Measurements from ENCODE around the gene BBS9. TPM values are rescaled to one million over a fixed set of nuclear protein-coding genes. Genes with fewer than 3 reads are reported as not detected.

Gene BBS9
- total and polyA plus RNA-seq, 3 donors from 2014 or later, result 39.3 to 55.7 (median 53.3) TPM

GRCh38 chr7:33627741-33628140 lies 498.4 kb downstream of the BBS9 start:
- TF ChIP-seq POLR2A (IDR thresholded peaks at IDR 0.05), result no peak
- TF ChIP-seq, protein P1, sequence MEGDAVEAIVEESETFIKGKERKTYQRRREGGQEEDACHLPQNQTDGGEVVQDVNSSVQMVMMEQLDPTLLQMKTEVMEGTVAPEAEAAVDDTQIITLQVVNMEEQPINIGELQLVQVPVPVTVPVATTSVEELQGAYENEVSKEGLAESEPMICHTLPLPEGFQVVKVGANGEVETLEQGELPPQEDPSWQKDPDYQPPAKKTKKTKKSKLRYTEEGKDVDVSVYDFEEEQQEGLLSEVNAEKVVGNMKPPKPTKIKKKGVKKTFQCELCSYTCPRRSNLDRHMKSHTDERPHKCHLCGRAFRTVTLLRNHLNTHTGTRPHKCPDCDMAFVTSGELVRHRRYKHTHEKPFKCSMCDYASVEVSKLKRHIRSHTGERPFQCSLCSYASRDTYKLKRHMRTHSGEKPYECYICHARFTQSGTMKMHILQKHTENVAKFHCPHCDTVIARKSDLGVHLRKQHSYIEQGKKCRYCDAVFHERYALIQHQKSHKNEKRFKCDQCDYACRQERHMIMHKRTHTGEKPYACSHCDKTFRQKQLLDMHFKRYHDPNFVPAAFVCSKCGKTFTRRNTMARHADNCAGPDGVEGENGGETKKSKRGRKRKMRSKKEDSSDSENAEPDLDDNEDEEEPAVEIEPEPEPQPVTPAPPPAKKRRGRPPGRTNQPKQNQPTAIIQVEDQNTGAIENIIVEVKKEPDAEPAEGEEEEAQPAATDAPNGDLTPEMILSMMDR (IDR thresholded peaks at IDR 0.05), result no peak
- Histone ChIP-seq H3K27ac (no peak overlapping the region), H3K4me1 (no peaks in the 10 kb centered on the region), H3K9me3 (no peaks in the 10 kb centered on the region), H3K4me3 (no peak overlapping the region), H3K36me3 (ENCODE audit: low read depth, missing control alignments) (no peaks in the 10 kb centered on the region), H3K27me3 (no peaks in the 10 kb centered on the region)
- 81 to 82% methylated on average over 3 of the region's 3 CpGs for WGBS, 2 donors
- DNase-seq, result no peak
- intact Hi-C loops (cut with DNase I; ENCODE audit: low total_unique reads), result no loop called here

- Histone ChIP-seq H3K27ac (no peak overlapping the region), H3K27me3 (no peaks in the 10 kb centered on the region), H3K4me1 (no peaks in the 10 kb centered on the region), H3K36me3 (ENCODE audit: low read depth, missing control alignments) (no peaks in the 10 kb centered on the region), H3K9me3 (no peaks in the 10 kb centered on the region), H3K4me3 (no peak overlapping the region)
- no peak for DNase-seq
- TF ChIP-seq, protein P1 (IDR thresholded peaks at IDR 0.05), result no peak
- WGBS, 2 donors, result 79 to 84% methylated on average over 2 of the region's 2 CpGs
- intact Hi-C loops (cut with DNase I; ENCODE audit: low total_unique reads), result no loop called here
Measured at GRCh38 chr7:33628894-33629293, 499.5 kb downstream of the BBS9 start.

DNA sequence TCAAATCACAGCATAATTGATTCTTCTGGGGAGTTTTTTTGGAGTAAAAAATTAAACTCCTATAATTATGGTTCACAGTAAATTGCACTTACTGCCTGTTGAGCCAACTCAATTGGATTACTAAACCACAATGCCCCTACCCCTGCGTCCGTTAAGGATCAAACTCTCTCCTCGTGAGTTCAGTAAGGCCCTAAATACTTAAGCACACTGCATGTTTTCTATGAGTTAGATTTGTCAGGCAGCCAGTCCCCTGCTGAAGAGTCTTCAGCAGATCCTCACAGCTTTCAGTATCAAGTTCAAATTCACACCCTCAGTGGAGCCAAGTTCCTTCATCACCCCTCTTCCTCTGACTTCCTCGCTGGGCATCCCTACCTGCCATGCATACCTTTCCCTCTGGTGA lies 501.0 kb downstream of the BBS9 start:
- H3K9me3 ChIP-seq, result no peaks in the 10 kb centered on the region
- no peaks in the 10 kb centered on the region for H3K4me1 ChIP-seq
- no peaks in the 10 kb centered on the region for H3K36me3 ChIP-seq (ENCODE audit: low read depth, missing control alignments)
- WGBS, 2 donors, result 95 to 99% methylated on average over 4 of the region's 4 CpGs
- H3K27me3 ChIP-seq, result no peaks in the 10 kb centered on the region
- H3K4me3 ChIP-seq, result no peak overlapping the region
- intact Hi-C loops (cut with DNase I; ENCODE audit: low total_unique reads), result no loop called here
- DNase-seq, result no peak
- no peak for TF ChIP-seq POLR2A (IDR thresholded peaks at IDR 0.05)
- TF ChIP-seq, protein P1 (IDR thresholded peaks at IDR 0.05), result no peak
- no peak overlapping the region for H3K27ac ChIP-seq

DNA sequence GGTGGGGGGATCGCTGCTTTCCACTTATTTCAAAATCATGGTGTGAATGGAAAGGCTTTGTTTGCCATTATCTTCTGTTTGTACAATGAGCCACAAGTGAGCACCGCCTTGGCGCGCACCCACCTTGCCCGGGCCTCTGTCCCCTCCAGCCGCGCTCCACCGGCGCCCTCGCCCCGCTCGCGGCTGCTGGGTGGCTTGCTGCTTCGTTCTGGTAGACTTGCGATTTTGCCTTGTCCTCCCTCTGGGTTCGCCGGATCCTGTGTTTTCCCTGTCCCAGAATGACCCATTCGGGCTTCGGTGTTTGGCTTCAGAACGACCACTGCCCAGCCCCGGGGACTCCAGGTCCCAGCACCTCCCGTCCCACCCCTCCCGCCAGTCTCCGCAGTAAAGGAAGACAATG lies 503.0 kb downstream of the BBS9 start:
- no peak for TF ChIP-seq POLR2A (IDR thresholded peaks at IDR 0.05)
- TF ChIP-seq, protein P1 (IDR thresholded peaks at IDR 0.05), result no peak
- DNase-seq, result no peak
- intact Hi-C loops (cut with DNase I; ENCODE audit: low total_unique reads), result no loop called here
- H3K27ac ChIP-seq, result no peak overlapping the region
- no peaks in the 10 kb centered on the region for H3K27me3 ChIP-seq
- no peak overlapping the region for H3K4me3 ChIP-seq
- H3K9me3 ChIP-seq, result no peaks in the 10 kb centered on the region
- no peaks in the 10 kb centered on the region for H3K36me3 ChIP-seq (ENCODE audit: low read depth, missing control alignments)
- WGBS, 2 donors, result 42 to 77% methylated on average over 23 to 24 of the region's 24 CpGs
- no peaks in the 10 kb centered on the region for H3K4me1 ChIP-seq

- Histone ChIP-seq H3K27me3 (no peaks in the 10 kb centered on the region), H3K4me1 (no peaks in the 10 kb centered on the region), H3K27ac (no peak overlapping the region), H3K9me3 (no peaks in the 10 kb centered on the region), H3K36me3 (ENCODE audit: low read depth, missing control alignments) (no peaks in the 10 kb centered on the region), H3K4me3 (no peak overlapping the region)
- DNase-seq, result no peak
- intact Hi-C loops (cut with DNase I; ENCODE audit: low total_unique reads), result no loop called here
- TF ChIP-seq POLR2A (IDR thresholded peaks at IDR 0.05), result no peak
- TF ChIP-seq, protein P1 (IDR thresholded peaks at IDR 0.05), result no peak
- WGBS, 2 donors, result 77 to 86% methylated on average over 6 of the region's 6 CpGs
Measured at GRCh38 chr7:33632840-33633525, 503.6 kb downstream of the BBS9 start.

Measured in testis (tissue), 3 donors.